ENCODE data around the gene NPM1. TPM values are rescaled to one million over a fixed set of nuclear protein-coding genes. Genes with fewer than 3 reads are reported as not detected.

NPM1 gene
- total and polyA plus RNA-seq, 4 donors, result 133 to 959 (median 363) TPM

DNA sequence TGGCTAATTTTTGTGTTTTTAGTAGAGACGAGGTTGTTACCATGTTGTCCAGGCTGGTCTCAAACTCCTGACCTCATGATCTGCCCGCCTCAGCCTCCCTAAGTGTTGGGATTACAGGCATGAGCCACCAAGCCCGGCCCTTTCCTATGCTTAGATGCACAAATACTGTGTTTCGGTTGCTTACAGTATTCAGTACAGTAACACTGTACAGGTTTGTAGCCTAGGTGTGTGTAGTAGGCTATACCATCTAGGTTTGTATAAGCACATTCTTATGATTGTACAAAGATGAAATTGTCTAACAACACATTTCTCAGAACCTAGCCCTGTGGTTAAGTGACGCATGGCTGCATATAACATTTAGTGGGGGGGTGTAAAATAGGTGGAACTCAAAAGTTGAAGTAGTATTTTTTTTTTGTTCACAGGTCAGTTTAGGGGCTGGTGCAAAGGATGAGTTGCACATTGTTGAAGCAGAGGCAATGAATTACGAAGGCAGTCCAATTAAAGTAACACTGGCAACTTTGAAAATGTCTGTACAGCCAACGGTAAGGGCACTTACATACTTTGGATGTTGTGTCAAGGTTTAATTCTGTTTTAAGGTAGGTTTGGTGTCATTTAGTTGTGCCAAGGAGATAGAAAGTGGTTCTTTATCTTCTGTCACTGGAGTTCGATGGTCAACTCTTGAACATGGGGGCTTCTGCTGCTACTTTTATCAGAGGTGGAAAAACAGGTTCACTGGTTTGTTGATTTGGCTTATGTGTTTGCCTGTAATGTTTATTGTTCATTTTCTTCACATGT lies 3.4 kb downstream of the NPM1 start:
- Histone ChIP-seq H3K4me3 (ENCODE audit: low read depth in 1 of 3, low read length in 3 of 3) (no peak overlapping the region), H3K4me1 (ENCODE audit: control insufficient read depth in 4 of 4, insufficient read depth in 4 of 4, low read length in 3 of 4) (peaks cover 3 to 19% (median 14%) of the 10 kb centered on the region in 4 donors), H3K27ac (ENCODE audit: low read depth in 1 of 2, low read length in 2 of 2) (no peak overlapping the region), H3K36me3 (ENCODE audit: control insufficient read depth in 4 of 4, insufficient read depth in 3 of 4, low read depth in 1 of 4, low read length in 3 of 4) (peaks cover 13 to 45% (median 30%) of the 10 kb centered on the region in 4 donors), H3K27me3 (ENCODE audit: control insufficient read depth in 4 of 4, insufficient read depth in 4 of 4, low read length in 3 of 4) (no peaks in the 10 kb centered on the region), H3K9ac (ENCODE audit: low read depth in 1 of 2, low read length in 2 of 2) (no peak overlapping the region), H3K9me3 (ENCODE audit: control insufficient read depth in 4 of 4, low read length in 3 of 4) (no peaks in the 10 kb centered on the region)
- no peak for TF ChIP-seq GABPA (IDR thresholded peaks at IDR 0.05 in 1 of 2, conservative IDR thresholded peaks at IDR 0.05 in 1 of 2)
- TF ChIP-seq, protein P1, sequence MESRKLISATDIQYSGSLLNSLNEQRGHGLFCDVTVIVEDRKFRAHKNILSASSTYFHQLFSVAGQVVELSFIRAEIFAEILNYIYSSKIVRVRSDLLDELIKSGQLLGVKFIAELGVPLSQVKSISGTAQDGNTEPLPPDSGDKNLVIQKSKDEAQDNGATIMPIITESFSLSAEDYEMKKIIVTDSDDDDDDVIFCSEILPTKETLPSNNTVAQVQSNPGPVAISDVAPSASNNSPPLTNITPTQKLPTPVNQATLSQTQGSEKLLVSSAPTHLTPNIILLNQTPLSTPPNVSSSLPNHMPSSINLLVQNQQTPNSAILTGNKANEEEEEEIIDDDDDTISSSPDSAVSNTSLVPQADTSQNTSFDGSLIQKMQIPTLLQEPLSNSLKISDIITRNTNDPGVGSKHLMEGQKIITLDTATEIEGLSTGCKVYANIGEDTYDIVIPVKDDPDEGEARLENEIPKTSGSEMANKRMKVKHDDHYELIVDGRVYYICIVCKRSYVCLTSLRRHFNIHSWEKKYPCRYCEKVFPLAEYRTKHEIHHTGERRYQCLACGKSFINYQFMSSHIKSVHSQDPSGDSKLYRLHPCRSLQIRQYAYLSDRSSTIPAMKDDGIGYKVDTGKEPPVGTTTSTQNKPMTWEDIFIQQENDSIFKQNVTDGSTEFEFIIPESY (IDR thresholded peaks at IDR 0.05), result no peak
- TF ChIP-seq HNF4A (conservative IDR thresholded peaks at IDR 0.05), result no peak
- TF ChIP-seq, protein P2, sequence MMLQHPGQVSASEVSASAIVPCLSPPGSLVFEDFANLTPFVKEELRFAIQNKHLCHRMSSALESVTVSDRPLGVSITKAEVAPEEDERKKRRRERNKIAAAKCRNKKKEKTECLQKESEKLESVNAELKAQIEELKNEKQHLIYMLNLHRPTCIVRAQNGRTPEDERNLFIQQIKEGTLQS (IDR thresholded peaks at IDR 0.05), result no peak
- no peak for TF ChIP-seq SP1 (IDR thresholded peaks at IDR 0.05)
- no peak for TF ChIP-seq TAF1 (conservative IDR thresholded peaks at IDR 0.05)
- no peak for TF ChIP-seq CTCF (IDR thresholded peaks at IDR 0.05; ENCODE audit: low read depth, low read length, missing input control)
- TF ChIP-seq, protein P3, sequence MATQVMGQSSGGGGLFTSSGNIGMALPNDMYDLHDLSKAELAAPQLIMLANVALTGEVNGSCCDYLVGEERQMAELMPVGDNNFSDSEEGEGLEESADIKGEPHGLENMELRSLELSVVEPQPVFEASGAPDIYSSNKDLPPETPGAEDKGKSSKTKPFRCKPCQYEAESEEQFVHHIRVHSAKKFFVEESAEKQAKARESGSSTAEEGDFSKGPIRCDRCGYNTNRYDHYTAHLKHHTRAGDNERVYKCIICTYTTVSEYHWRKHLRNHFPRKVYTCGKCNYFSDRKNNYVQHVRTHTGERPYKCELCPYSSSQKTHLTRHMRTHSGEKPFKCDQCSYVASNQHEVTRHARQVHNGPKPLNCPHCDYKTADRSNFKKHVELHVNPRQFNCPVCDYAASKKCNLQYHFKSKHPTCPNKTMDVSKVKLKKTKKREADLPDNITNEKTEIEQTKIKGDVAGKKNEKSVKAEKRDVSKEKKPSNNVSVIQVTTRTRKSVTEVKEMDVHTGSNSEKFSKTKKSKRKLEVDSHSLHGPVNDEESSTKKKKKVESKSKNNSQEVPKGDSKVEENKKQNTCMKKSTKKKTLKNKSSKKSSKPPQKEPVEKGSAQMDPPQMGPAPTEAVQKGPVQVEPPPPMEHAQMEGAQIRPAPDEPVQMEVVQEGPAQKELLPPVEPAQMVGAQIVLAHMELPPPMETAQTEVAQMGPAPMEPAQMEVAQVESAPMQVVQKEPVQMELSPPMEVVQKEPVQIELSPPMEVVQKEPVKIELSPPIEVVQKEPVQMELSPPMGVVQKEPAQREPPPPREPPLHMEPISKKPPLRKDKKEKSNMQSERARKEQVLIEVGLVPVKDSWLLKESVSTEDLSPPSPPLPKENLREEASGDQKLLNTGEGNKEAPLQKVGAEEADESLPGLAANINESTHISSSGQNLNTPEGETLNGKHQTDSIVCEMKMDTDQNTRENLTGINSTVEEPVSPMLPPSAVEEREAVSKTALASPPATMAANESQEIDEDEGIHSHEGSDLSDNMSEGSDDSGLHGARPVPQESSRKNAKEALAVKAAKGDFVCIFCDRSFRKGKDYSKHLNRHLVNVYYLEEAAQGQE (IDR thresholded peaks at IDR 0.05), result no peak
- no peak for TF ChIP-seq NR2F2 (IDR thresholded peaks at IDR 0.05)
- no peak for TF ChIP-seq RAD21 (IDR thresholded peaks at IDR 0.05)
- TF ChIP-seq FOXA2 (IDR thresholded peaks at IDR 0.05), result no peak
- TF ChIP-seq FOXA1 (IDR thresholded peaks at IDR 0.05), result no peak
- no peak for DNase-seq (ENCODE audit: low spot score)
- 81% methylated on average over 8 of the region's 8 CpGs for WGBS

DNA sequence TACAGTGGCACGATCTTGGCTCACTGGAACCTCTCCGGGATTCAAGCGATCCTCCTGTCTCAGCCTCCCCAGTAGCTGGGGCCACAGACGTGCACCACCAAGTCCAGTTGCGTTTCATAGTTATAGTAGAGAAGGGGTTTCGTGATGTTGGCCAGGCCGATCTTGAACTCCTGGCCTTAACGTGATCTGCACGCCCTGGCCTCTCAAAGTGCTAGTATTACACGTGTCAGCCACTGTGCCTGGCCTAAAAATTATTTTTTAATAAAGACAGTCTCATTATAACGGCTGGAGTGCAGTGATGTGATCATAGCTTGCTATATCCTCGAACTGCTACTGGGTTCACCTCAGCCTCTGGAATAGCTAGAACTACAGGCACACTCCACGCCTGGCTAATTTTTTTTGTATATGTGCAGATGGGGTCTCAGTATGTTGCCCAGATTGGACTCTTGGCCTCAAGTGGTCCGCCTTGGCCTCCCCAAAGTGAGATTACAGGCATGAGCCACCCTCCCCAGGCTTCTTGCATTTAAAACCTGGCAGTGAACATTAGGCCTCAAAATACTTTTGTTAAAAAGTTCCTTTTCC lies 4.4 kb downstream of the NPM1 start:
- peaks cover 13 to 53% (median 36%) of the 10 kb centered on the region in 4 donors for H3K36me3 ChIP-seq (ENCODE audit: control insufficient read depth in 4 of 4, insufficient read depth in 3 of 4, low read depth in 1 of 4, low read length in 3 of 4)
- no peak for DNase-seq (ENCODE audit: low spot score)
- WGBS, result 90% methylated on average over 14 of the region's 14 CpGs
- no peak overlapping the region for H3K4me3 ChIP-seq (ENCODE audit: low read depth in 1 of 3, low read length in 3 of 3)
- H3K4me1 ChIP-seq (ENCODE audit: control insufficient read depth in 4 of 4, insufficient read depth in 4 of 4, low read length in 3 of 4), result peaks cover 3 to 19% (median 13%) of the 10 kb centered on the region in 4 donors
- H3K27me3 ChIP-seq (ENCODE audit: control insufficient read depth in 4 of 4, insufficient read depth in 4 of 4, low read length in 3 of 4), result no peaks in the 10 kb centered on the region
- no peak overlapping the region for H3K9ac ChIP-seq (ENCODE audit: low read depth in 1 of 2, low read length in 2 of 2)
- no peak overlapping the region for H3K27ac ChIP-seq (ENCODE audit: low read depth in 1 of 2, low read length in 2 of 2)
- no peaks in the 10 kb centered on the region for H3K9me3 ChIP-seq (ENCODE audit: control insufficient read depth in 4 of 4, low read length in 3 of 4)
- TF ChIP-seq SP1 (IDR thresholded peaks at IDR 0.05), result no peak
- no peak for TF ChIP-seq NR2F2 (IDR thresholded peaks at IDR 0.05)
- no peak for TF ChIP-seq HNF4A (conservative IDR thresholded peaks at IDR 0.05)
- no peak for TF ChIP-seq HNF4G (IDR thresholded peaks at IDR 0.05)
- TF ChIP-seq, protein P3 (IDR thresholded peaks at IDR 0.05), result no peak
- TF ChIP-seq EGR1 (IDR thresholded peaks at IDR 0.05; ENCODE audit: low read depth in 2 of 2), result no peak
- TF ChIP-seq, protein P1 (IDR thresholded peaks at IDR 0.05), result no peak
- TF ChIP-seq RXRA (IDR thresholded peaks at IDR 0.05), result no peak
- TF ChIP-seq JUND (IDR thresholded peaks at IDR 0.05), result no peak
- TF ChIP-seq, protein P2 (IDR thresholded peaks at IDR 0.05), result no peak

All from liver (tissue), 9 donors.